Activated T-helper 2 cell treated with anti-CD3 and anti-CD28 coated beads, Interferon-gamma antibody, Interleukin-2, Interleukin-4, amounts not matched to agents 10 μg/mL and 5 μg/mL and 100 μg/mL, durations not matched to agents 14 hours and 24 hours and 36 hours (primary cell): Measurements from ENCODE around the gene MBTPS1. TPM values are rescaled to one million over a fixed set of nuclear protein-coding genes. Genes with fewer than 3 reads are reported as not detected.

Source experiments
- DNase-seq: peaks from one replicate; pipeline ENCODE4 v3.0.0; 2021; ENCODE audit warnings: low spot score
- H3K27ac Mint-ChIP-seq: one replicate; pipeline ENCODE4 v1.8.0; 2021; ENCODE audit warnings: mixed read lengths
- H3K27me3 Mint-ChIP-seq: one replicate; pipeline ENCODE4 v1.8.0; 2021; ENCODE audit warnings: low read depth, mixed read lengths
- H3K36me3 Mint-ChIP-seq: one replicate; pipeline ENCODE4 v1.8.0; 2021; ENCODE audit warnings: low read depth, mixed read lengths
- H3K4me1 Mint-ChIP-seq: one replicate; pipeline ENCODE4 v1.8.0; 2021; ENCODE audit warnings: low read depth, mixed read lengths
- H3K4me3 Mint-ChIP-seq: one replicate; pipeline ENCODE4 v1.8.0; 2021; ENCODE audit warnings: low read depth, mild to moderate bottlenecking, moderate library complexity, mixed read lengths
- H3K9me3 Mint-ChIP-seq: one replicate; pipeline ENCODE4 v1.8.0; 2021; ENCODE audit warnings: mixed read lengths
- intact Hi-C: fragments of 100-400 bp; cut with micrococcal nuclease; formaldehyde crosslinking; loops from one replicate; pipeline ENCODE4 v1.15.1; 2023
- total RNA-seq: library from RNA; stranded (reverse); gene quantifications from 2 replicates; pipeline ENCODE4 v1.2.3, GENCODE V29; 2022

MBTPS1 gene
- total RNA-seq, 1 donor from 2014 or later, result 54.5 TPM

- H3K4me3 Mint-ChIP-seq, result no peak overlapping the region
- H3K9me3 Mint-ChIP-seq, result no peaks in the 10 kb centered on the region
- H3K4me1 Mint-ChIP-seq, result no peaks in the 10 kb centered on the region
- no peak for DNase-seq
- intact Hi-C loops, result no loop called here
- no peaks in the 10 kb centered on the region for H3K36me3 Mint-ChIP-seq
- H3K27ac Mint-ChIP-seq, result no peak overlapping the region
- peaks cover 5% of the 10 kb centered on the region for H3K27me3 Mint-ChIP-seq
These were observed 108.8 kb downstream of the MBTPS1 start for GRCh38 chr16:84007965-84008364.

GRCh38 chr16:84007520-84007919 is 109.2 kb downstream of the MBTPS1 start:
- no peaks in the 10 kb centered on the region for H3K9me3 Mint-ChIP-seq
- no peaks in the 10 kb centered on the region for H3K4me1 Mint-ChIP-seq
- no peak for DNase-seq

GRCh38 chr16:84005391-84005790 is 111.4 kb downstream of the MBTPS1 start:
- no peak overlapping the region for H3K4me3 Mint-ChIP-seq

More at GRCh38 chr16:84007520-84007919, 109.2 kb downstream of the MBTPS1 start:
- Mint-ChIP-seq H3K27me3 (peaks cover 5% of the 10 kb centered on the region), H3K27ac (no peak overlapping the region), H3K36me3 (no peaks in the 10 kb centered on the region), H3K4me3 (no peak overlapping the region)
- intact Hi-C loops, result no loop called here

GRCh38 chr16:84004442-84004841 is 112.3 kb downstream of the MBTPS1 start:
- Mint-ChIP-seq H3K9me3 (no peaks in the 10 kb centered on the region), H3K27me3 (peaks cover 5% of the 10 kb centered on the region), H3K4me1 (no peaks in the 10 kb centered on the region), H3K4me3 (no peak overlapping the region), H3K36me3 (no peaks in the 10 kb centered on the region), H3K27ac (no peak overlapping the region)
- intact Hi-C loops, result no loop called here
- DNase-seq, result no peak

More at GRCh38 chr16:84005391-84005790, 111.4 kb downstream of the MBTPS1 start:
- H3K36me3 Mint-ChIP-seq, result no peaks in the 10 kb centered on the region
- H3K27ac Mint-ChIP-seq, result no peak overlapping the region
- no peak for DNase-seq
- peaks cover 5% of the 10 kb centered on the region for H3K27me3 Mint-ChIP-seq
- intact Hi-C loops, result no loop called here
- H3K9me3 Mint-ChIP-seq, result no peaks in the 10 kb centered on the region
- H3K4me1 Mint-ChIP-seq, result no peaks in the 10 kb centered on the region

Other genes with a start within 250 kb of the MBTPS1 start
- 6.1 TPM in 2 replicates for gene MLYCD, start 217.8 kb downstream of the MBTPS1 start, total RNA-seq
- gene OSGIN1, start 163.7 kb downstream of the MBTPS1 start, total RNA-seq, result 1.4 and 2.1 TPM in 2 replicates
- gene NECAB2, start 148.7 kb downstream of the MBTPS1 start, total RNA-seq, result 0.11 TPM in 1 of 2 replicates, not detected in the other
- 0.28 TPM in 1 of 2 replicates, not detected in the other for gene SLC38A8, start 74.1 kb downstream of the MBTPS1 start, total RNA-seq
- 16.7 and 19.9 TPM in 2 replicates for gene HSDL1, start 28.2 kb upstream of the MBTPS1 start, total RNA-seq
- gene DNAAF1, start 28.4 kb upstream of the MBTPS1 start, total RNA-seq, result 0.09 TPM in 1 of 2 replicates, not detected in the other
- 57.5 and 64.4 TPM in 2 replicates for gene TAF1C, start 70.1 kb upstream of the MBTPS1 start, total RNA-seq
- not detected in 2 replicates for gene ADAD2, start 74.2 kb upstream of the MBTPS1 start, total RNA-seq
- not detected in 2 replicates for gene KCNG4, start 123.1 kb upstream of the MBTPS1 start, total RNA-seq
- gene WFDC1, start 177.9 kb upstream of the MBTPS1 start, total RNA-seq, result not detected in 2 replicates